Stimulated activated CD8-positive, alpha-beta memory T cell treated with anti-CD3 and anti-CD28 coated beads, Interleukin-7, amount 100 ng/mL, for 48 hours (primary cell): Measurements from ENCODE around the gene PEX5.
"Not testable (repeated sequence)": the region's sequence is repeated elsewhere in the genome, so short reads cannot be mapped to it uniquely, and the experiment has no call there.

Source experiments
- DNase-seq, 2 donors: peaks; one replicate each; pipeline ENCODE4 v3.0.0-alpha.2; 2020; ENCODE audit warnings: low read depth in 1 of 2; ENCODE audit errors: extremely low read depth in 1 of 2

Gene PEX5

DNA sequence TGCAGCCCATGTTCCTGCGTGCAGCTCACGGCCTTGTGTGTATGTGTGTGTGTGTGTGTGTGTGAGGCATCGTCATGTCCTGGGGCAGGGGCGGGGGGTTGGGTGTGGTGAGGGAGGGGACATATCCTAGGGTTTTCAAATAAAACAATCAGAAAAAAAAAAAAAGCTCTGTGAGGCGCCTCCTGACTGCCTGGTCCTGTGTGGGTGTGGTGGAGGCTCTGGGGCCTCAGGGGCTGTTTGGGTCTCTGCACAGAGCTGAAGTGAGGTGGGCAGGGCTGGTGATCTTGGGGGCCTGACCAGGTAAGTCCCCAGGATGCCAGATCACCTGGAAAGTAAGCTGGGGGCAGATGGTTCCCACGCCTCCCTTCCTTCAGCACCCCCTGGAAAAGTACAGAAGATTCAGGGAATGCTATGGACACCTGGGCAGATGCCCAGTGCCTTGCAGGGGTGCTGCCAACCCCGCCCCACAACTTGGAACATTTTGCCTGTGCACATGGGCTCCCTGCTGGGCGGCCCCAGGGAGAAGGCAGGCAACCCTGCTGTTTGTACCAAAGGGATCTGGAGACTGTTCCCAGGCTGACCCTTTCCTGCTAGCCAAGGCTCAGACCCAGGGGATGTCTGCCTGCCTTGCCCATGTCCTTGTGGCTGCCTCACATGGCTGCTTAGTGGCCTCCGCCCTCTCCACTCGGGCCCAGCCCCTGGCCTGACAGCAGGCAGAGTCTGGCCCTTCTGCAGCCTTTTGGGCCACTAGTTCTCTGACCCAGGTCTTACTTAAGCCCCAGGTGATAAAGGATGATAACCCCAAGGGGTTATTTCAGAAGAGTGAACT lies 30.5 kb upstream of the PEX5 start:
- DNase-seq, result no peak

DNA sequence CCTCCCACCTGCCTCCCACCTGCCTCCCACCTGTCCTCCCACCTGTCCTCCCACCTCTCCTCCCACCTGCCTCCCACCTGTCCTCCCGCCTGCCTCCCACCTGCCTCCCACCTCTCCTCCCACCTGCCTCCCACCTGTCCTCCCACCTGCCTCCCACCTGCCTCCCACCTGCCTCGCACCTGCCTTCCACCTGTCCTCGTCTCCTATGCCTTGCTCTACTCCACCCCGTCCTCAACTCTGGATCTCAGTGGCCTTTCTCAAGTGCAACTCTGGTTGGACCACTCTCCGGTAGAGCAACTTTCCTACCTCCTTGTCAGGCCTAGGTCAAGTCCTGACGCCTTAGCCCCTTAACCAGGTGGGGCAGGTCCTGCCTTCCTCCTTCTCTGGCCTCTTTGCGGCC lies 29.3 kb upstream of the PEX5 start:
- DNase-seq, result no peak

DNA sequence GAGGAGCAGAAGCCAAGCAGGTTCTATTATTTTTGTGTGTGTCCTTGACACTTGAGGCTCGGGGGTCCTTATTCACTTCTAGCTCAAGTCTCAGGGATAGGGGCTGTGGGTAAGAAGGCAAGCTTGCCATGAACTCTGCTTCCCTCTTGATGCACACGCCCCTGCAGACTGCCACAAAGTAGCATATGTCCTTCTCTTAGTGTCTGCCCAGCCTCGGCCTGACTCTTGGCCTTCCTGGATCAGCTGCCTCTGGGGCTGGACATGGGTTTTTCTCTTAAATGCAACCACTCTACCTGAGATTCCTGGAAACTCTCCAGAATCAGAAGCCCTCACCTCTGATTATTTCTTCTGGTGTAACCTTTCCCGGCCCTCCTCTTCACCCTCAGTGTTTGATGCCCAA lies 28.2 kb upstream of the PEX5 start:
- DNase-seq, result no peak

DNA sequence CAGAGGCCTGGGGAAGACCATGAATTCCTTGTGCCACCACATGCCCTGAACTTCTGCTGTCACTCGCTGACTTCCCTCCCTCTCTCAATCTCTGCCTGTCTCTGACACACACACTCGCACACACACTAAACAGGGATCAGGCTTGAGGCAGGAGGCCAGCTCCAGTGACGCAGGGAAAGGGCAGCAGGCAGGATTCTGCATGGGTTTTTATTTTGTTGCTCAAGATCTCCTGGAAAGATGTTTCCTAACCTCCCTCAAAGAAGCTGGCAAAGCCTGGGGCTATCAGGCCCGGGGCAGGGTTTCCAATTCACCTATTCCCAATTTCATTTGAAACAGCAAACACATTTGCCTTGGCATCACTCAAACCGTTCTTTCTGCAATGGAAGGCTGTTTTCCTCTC lies 27.7 kb upstream of the PEX5 start:
- no peak for DNase-seq

DNA sequence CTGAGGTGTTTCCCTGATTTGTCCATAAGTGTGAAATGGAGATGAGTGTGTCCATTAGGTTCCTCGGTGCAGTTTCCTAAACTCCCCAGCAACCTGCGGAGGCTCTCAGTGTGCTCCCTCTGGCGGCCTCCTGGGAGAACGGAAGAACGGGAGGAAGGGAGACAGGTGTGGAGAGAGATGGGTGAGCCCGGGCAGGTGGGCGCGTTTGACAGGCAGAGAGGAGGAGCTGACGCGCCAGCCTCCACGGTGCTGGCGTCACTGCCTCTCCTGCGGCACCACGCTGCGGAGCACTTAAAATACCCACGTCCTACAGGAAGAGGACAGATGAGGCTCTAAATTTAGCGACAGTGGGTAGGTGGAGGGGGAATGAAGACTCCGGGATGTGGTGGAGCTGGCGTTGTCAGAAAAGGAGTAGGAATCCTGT lies 26.8 kb upstream of the PEX5 start:
- DNase-seq, result peak in 1 of 2 donors; percentile 6

DNA sequence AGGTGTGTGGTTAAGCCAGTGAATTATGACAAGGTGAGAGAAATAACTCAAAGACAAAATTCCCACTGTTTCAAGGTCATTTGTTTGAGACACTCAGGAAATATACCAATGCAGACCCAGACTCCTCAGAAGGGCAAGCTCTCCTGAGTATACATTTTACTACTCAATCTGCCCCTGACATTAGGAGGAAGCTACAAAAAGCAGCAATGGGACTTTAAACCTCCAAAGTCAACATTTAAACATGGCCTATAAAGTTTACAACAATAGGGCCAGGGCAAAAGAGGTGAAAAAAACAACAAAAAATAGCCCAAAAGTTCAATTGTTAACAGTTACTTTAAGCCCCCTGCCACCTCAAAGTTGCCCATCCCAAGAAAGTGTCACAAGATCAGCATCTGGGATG lies 19.5 kb upstream of the PEX5 start:
- DNase-seq, result no peak

DNA sequence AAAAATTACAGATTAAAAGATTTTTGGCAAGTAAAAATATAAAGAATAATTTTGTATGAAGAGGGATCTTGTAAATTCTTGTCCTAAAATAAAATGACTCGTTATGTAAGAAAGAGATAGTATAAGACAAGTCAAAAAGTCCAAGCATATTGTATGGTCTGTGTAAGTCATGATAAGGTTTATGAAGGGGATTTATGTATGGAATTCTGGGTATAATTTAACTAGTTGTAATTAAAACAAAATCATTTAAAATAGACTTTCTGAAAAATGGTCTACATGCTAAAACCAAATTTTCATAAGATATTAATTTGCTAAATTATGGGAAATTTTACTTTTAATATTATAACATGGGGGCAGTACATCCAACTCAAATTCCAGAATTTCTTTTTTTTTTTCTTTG lies 17.6 kb upstream of the PEX5 start:
- DNase-seq, result no peak

DNA sequence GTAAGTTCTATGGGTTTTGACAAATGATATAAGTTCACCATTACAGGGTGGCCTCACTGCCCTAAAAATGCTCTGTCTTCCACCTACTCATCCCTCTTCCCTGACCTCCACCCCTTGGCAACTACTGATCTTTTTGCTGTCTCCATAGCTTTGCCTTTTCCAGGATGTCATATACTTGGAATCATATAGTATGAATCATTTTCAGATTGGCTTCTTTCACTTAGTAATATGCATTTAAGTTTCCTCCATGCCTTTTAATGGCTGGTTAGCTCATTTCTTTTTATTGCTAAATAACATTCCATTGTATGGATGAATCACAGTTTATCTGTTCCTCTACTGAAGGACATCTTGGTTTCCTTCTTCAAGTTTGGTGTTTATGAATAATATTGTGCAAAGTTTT lies 14.0 kb upstream of the PEX5 start:
- no peak for DNase-seq

DNA sequence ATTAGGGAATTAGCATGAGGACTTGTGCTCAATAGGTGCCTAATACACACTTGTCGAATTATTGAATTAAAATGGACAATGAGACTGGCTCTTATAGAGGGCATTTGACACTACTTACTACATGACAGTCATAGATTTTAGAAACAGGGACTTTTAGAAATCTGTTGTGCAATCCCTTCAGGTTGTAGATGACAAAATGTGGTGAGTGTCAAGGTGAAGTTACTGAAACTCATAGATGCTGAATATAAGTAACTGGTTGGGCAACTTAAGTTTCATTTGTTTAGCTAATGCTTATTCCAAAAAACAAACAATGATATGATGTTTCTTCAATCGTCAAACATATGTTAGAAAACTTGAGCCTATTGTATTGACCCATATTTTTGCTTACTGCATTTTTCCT lies 12.9 kb upstream of the PEX5 start:
- no peak for DNase-seq

DNA sequence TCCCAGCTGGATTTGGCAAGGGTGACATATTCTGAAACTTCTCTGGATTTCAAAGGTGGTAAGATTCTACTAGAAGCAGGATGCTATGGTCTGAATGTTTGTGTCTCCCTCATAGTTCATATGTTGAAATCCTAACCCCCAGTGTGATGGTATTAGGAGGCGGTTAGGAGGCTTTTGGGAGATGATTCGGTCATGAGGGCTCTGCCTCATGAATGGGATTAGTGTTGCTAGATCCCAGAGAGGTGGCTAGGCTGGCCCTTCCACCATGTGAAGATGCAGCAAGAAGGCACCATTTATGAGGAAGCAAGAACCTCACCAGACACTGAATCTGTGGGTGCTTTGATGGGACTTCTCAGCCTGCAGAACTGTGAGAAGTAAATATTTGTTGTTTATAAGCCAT lies 11.0 kb upstream of the PEX5 start:
- no peak for DNase-seq

DNA sequence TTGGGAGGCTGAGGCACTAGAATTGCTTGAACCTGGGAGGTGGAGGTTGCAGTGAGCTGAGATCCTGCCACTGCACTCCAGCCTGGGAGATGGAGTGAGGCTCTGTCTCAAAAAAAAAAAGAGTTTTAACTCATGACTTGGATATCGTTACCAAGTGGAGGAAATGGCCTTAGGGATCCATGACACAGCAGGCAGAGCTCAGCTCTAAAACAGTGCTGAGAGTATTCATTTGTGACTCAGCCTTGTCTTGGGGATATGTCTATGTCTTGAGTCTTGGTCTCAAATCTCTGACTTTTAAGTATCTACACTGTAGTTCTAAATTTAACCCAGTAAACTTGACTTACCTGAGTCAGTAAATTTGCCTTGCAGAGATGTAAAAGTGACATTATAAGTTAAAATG lies 8.8 kb upstream of the PEX5 start:
- no peak for DNase-seq

DNA sequence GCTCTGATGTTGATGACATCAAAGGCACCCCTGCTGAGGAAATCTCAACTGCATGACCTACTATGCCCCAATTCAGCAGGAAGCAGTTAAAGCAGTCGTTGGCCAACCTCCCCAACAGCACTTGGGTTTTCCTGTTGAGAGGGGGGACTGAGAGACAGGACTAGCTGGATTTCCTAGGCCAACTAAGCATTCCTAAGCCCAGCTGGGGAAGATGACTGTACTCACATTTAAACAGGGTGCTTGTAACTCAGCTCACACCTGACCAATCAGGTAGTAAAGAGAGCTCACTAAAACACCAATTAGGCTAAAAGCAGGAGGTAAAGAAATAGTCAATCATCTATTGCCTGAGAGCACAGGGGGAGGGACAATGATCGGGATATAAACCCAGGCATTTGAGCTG lies 3.4 kb upstream of the PEX5 start:
- not testable (repeated sequence) for DNase-seq

DNA sequence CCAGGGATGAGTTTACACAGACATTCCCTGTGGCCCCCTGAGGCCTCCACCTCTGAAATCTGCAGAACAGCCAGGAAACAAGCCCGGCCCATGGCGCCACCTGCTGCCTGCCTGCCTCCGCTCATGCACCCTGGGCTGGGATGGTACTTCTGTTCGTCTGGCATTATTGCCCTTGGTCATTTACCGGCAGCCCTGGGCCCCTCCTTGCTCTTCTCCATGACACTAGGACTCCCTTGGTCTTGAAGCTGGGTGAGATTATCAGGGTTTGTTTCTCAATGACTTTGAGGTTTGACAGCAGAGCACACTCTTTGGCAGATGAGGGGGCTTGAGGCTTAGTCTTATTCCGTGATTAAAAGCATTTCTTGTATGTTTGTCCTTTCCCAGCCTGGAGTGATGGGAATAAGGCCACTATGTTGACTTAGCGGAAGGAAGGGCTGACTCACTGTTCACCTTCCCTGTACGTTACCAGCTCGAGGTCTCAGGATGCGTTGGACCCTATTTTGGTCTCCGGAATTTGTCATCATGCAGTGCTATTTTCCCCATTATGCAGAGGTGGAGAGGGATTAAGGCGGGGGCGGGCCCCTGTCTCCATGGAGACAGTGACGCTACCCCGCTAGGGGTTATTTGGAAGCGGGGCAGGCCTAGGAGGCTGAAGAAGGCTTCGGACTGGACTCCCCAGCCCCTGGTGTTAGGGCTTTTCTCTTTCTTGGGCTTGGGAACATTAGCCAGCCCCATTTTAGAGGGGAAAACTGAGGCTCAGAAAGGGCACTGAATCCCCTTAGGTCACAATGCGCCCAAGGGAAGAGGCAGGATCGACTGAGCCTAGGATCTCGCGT lies 706 bp upstream of the PEX5 start:
- peak; percentile 21 to 63 for DNase-seq

DNA sequence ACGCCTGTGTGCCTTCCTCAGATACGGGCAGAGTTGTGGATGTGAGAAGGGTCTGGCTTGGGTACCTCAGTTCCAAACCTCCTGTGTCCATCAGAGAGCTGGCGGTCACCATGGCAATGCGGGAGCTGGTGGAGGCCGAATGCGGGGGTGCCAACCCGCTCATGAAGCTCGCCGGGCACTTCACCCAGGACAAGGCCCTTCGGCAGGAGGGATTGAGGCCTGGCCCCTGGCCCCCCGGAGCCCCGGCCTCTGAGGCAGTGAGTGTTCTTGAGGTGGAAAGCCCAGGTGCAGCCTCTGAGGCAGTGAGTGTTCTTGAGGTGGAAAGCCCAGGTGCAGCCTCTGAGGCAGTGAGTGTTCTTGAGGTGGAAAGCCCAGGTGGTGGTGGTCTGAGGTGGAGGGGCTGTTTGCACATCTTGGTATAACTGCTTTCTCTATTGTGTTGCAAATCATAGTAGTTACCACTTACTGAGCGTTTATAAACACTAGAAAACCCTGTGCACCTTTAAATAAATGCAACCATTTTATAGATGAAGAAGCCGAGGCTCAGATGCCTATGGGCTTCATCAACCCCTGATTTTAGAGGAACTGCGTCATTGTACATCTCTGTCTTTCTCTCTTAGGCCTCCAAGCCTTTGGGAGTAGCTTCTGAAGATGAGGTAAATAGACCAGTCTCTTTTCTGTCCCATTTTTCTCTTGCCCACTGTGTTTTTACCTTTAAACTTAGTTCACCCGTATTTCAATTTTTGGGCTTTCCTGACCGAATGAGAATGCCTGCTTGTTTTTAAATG lies 976 bp downstream of the PEX5 start:
- peak in 1 of 2 donors; percentile 0 for DNase-seq

DNA sequence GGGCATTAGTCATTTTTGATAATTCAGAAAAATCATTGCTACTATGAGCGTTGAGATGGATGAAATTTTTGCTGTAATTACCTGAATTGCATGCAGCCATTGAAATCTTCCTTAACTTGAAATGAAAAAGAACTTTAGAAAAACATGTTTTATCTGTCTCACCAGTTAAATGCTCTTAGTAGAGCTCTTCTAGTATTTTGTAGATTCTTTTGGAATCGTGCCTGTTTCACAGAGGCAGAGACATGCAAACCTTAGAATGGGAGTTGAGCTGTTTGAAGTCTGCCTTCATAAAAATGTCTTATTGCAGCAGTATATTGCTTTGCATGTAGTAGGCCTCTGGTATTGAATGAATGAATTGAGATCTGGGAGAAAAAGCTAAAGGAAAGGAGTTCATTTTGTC lies 4.2 kb downstream of the PEX5 start:
- no peak for DNase-seq

DNA sequence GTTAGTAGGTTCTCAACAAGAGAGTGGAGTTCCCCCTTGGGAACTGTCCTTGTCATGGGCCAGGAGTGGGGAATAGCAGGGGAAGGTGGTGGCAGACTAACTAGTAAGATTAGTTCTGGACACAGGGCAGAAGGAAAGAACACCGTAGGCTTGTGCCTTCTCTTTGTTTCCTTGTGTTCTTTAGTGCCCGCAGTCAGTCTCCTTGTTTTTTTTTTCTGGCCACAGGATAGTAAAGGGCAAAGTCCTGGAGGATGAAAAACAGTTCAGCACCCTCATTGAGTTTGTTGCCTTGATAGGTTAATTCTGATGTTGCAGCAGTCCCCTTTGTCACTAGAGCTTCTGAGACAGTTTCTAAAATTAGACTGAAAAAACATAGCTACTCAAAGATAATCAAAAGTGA lies 8.4 kb downstream of the PEX5 start:
- no peak for DNase-seq

DNA sequence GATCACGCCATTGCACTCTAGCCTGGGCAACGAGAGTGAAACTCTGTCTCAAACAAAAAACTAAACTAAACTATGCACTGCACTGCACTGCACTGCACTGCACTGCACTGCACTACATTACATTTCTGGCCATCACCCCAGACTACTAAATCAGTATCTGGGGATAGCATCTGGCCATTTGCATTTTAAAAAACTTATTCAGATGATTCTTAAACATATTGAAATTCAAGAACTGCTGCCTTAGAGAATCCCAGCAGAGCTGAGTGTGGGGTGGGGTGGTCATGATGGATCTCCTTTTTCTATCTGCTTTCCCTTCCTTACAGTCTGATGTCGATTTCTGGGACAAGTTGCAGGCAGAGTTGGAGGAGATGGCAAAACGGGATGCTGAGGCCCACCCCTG lies 13.6 kb downstream of the PEX5 start:
- DNase-seq, result no peak

DNA sequence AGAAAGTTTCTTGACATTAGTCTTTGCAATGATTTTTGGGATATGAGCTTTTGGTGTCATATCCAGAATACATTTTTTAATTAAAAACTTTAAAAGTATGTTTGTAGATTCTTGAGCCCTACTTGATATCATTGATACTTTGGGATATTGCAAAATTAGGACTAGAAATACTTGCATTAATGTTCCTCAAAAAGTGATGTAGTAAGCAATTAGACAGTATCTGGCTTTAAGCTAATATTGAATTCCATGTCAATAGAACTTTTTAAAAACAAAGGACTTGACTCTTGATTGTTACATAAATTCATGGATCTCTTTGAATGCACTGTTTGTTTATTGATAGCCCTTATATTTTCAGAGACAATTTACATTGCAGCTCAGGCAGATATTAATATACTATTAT lies 15.6 kb downstream of the PEX5 start:
- DNase-seq, result no peak

DNA sequence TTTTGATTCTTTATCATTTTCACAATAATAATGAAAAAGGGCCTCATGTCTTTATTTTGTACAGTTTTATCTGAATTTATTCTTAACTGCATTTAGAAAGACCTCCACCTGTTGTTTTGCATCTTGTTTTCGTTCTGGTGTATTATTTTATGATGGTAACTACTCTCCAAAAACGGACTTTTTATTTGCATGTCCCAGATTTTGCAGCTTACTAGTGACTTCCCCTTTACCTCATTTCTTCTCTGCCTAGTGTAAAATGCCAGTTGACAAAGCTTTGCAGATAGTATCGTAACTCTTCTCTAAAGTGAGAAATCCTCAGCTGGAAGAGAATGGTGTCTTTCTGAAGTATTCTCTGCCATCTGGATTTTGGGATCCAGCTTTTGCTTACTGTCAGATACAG lies 17.2 kb downstream of the PEX5 start:
- no peak for DNase-seq

DNA sequence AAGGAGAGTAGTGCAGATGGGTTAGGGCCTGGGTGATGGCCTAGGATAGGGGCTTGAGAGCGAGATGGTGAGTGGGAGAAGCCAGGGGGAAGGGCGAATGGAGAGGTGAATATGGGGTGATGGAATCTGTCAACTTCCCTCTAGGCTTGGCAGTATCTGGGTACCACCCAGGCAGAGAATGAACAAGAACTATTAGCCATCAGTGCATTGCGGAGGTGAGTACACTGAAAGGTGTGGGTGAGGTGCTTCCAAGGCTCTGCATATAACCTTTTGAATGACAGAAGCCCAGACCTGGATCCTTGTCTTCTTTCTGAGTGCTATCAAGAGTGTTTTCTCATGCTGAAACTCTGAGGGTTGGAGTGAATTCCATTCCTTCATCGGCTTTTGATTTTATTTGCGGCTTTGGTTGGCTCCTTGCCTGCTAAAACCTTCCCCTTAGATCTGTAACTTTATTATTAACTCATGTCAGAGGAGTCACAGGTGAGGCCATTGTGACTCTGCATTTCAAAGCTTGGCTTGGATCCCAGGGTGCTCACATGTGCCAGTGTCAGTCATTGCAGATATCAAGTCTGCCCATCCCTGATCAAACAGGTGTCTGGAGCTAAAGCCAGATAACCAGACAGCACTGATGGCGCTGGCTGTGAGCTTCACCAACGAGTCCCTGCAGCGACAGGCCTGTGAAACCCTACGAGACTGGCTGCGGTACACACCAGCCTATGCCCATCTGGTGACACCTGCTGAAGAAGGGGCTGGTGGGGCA lies 18.6 kb downstream of the PEX5 start:
- DNase-seq, result no peak

DNA sequence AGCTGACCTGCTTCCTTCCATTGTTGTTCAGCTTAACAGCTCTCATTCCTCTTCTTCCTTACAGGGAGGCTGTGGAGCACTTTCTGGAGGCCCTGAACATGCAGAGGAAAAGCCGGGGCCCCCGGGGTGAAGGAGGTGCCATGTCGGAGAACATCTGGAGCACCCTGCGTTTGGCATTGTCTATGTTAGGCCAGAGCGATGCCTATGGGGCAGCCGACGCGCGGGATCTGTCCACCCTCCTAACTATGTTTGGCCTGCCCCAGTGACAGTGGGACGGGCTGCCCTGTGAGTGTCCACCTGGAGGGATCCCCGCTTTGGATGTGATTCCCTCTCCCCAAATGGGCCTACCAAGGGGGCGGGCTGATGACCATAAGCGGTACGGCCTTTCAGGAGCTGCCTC lies 20.5 kb downstream of the PEX5 start:
- DNase-seq, result no peak
